Retinal pigment epithelial cell (primary cell): ENCODE data around the gene ZBTB33.

Experiments
- DNase-seq: peaks from one replicate; pipeline ENCODE4 v3.0.0-alpha.2; 2010; ENCODE audit warnings: low read depth
- H3K4me3 ChIP-seq: 2 replicates; pipeline ENCODE4 v1.5.1; 2011; ENCODE audit warnings: mild to moderate bottlenecking, low read length, control low read depth, moderate library complexity
- TF ChIP-seq, protein P1 (sequence below): conservative IDR thresholded peaks from 2 replicates; pipeline ENCODE4 v1.5.1; 2011; ENCODE audit warnings: low read depth, low read length, control low read depth, inconsistent platforms

Gene ZBTB33

DNA sequence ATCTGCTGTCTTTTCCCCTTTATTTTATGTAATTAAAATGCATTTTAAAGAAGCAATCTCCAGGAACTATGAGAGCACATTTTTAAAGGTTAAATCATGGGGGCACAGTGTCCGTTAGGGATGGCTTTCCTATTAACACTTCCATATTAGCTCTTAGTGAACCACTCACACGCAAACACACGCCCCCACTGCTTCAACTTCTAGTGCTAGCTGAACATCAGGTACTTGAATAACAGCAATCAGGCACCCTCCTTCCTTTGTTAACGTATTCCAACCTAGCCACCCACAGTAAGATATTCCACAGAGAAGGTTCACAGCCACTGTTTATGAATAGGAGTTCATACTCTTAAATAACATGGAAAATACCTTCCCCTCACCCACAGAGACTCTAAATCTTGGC is 51.3 kb downstream of the ZBTB33 start:
- no peak for DNase-seq
- TF ChIP-seq, protein P1, sequence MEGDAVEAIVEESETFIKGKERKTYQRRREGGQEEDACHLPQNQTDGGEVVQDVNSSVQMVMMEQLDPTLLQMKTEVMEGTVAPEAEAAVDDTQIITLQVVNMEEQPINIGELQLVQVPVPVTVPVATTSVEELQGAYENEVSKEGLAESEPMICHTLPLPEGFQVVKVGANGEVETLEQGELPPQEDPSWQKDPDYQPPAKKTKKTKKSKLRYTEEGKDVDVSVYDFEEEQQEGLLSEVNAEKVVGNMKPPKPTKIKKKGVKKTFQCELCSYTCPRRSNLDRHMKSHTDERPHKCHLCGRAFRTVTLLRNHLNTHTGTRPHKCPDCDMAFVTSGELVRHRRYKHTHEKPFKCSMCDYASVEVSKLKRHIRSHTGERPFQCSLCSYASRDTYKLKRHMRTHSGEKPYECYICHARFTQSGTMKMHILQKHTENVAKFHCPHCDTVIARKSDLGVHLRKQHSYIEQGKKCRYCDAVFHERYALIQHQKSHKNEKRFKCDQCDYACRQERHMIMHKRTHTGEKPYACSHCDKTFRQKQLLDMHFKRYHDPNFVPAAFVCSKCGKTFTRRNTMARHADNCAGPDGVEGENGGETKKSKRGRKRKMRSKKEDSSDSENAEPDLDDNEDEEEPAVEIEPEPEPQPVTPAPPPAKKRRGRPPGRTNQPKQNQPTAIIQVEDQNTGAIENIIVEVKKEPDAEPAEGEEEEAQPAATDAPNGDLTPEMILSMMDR: no peak
- no peak overlapping the region for H3K4me3 ChIP-seq

DNA sequence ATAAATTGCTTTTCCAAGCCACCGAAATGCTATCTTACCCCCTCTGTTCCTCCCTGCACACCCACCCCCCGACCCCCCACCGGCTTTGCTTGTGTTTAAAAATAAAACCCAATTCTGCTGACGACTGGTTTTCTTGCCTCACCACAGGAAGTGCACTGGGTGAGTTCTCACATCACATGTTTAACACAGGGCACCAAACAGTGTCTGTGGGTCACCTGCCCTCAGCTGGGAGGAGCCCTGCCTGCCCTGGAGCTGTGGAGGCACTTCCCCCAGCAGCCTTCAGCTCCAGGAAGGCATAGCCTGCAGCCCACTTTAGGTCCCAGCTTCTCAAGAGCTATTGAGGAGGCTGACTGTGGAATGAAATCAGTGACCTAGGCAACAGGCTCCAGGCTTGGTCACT is 51.8 kb downstream of the ZBTB33 start:
- TF ChIP-seq, protein P1: no peak
- H3K4me3 ChIP-seq: no peak overlapping the region
- DNase-seq: no peak

DNA sequence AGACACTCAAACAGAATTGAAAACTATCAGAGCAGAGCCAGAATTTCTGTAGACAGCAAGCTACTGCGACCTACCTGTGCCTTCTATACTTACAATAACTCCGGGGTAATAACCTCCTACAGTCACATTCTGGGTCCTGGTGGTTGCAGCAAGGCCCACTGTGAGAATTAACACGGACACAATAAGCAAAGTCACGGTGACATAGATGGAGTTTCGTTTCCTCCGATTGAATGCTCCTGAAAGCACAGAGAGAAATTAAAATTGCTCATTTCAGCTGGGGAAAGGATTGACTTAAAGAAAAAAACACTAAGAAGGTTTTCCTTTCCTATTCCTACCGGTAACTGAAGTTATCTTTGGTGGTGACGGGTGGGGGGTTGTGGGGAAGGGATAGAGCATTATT is 53.6 kb downstream of the ZBTB33 start:
- no peak overlapping the region for H3K4me3 ChIP-seq
- no peak for DNase-seq
- TF ChIP-seq, protein P1: no peak

DNA sequence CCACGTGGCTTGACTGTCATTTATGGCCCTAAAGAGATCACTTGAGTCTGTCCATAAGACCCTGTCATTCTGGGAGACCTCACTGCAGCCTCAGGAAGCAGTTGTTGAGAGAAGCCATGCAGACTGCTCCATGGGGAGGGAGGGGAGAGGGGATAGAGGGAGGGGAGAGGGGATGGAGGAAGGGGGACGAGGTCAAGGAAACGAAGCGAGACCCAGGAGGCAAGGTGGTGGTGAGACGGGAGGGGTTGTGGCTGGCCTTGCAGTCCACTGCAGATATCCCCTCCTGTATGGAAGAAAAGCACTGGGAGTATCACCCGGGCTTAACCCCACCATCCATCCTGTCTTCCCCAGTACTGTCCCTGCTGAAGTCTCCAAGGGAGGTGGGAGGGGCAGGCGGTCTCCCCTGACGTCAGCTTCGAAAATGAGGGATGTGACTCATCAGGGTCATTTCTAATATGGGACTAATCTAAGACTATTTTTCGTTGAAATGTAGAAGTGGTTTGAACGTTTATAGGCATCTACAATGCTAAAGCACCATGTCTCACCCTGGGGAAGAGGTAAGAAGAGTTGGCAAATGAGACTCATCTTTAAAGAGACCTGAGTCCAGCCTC is 55.0 kb downstream of the ZBTB33 start:
- TF ChIP-seq, protein P1: no peak
- no peak overlapping the region for H3K4me3 ChIP-seq
- DNase-seq: no peak

DNA sequence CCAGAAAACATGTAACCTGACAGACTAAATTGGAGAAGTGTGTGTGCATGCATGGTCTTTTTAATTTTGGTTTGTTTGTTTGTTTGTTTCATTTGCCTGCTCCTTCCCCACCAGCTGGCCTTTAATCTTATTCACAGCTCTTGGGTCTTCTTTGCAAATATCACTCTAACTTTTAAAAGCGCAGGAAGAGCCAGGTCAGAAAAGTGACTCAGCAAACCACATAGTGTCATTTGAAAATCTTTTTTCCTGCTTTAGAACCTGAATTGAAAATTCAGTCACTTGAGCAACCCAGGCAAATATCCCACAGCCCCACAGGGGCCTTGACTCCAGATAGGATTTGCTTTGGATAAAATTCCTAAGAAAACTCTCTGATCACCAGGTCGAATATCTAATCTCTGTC is 56.0 kb downstream of the ZBTB33 start:
- DNase-seq: no peak
- TF ChIP-seq, protein P1: no peak
- no peak overlapping the region for H3K4me3 ChIP-seq
